MM.1S (cell line): ENCODE results near the gene ZNF142.

Experiments used
- DNase-seq: peaks from one replicate; pipeline ENCODE4 v3.0.0-alpha.2; 2015
- H2AFZ ChIP-seq: fragments of 300-600 bp; sonication (generic); 2 replicates; pipeline ENCODE4 v1.6.0; 2016; ENCODE audit warnings: antibody characterized with exemption, low read length
- H3F3A ChIP-seq: fragments of 300-600 bp; sonication (generic); 2 replicates; pipeline ENCODE4 v1.6.1; 2016; ENCODE audit warnings: mild to moderate bottlenecking, antibody characterized with exemption, low read length, moderate library complexity, mixed read lengths; ENCODE audit not compliant: insufficient read depth
- H3K27ac ChIP-seq: fragments of 300-600 bp; sonication (generic); 2 replicates; pipeline ENCODE4 v1.5.1; 2016; ENCODE audit warnings: mild to moderate bottlenecking, low read length
- H3K27me3 ChIP-seq: fragments of 300-600 bp; sonication (generic); replicated peaks from 2 replicates; pipeline ENCODE4 v1.6.0; 2016; ENCODE audit warnings: low read length; ENCODE audit not compliant: insufficient read depth
- H3K36me3 ChIP-seq: fragments of 300-600 bp; sonication (generic); replicated peaks from 2 replicates; pipeline ENCODE4 v1.6.1; 2016; ENCODE audit warnings: mild to moderate bottlenecking, low read length, mixed read lengths; ENCODE audit not compliant: insufficient read depth
- H3K4me1 ChIP-seq: fragments of 300-600 bp; sonication (generic); 2 replicates; pipeline ENCODE4 v1.6.1; 2016; ENCODE audit warnings: low read length, mixed read lengths
- H3K4me2 ChIP-seq: fragments of 300-600 bp; sonication (generic); 2 replicates; pipeline ENCODE4 v1.6.0; 2016; ENCODE audit warnings: low read depth, low read length
- H3K4me3 ChIP-seq: fragments of 300-600 bp; sonication (generic); 2 replicates; pipeline ENCODE4 v1.5.1; 2016; ENCODE audit warnings: low read length, mixed read lengths
- H3K79me2 ChIP-seq: fragments of 300-600 bp; sonication (generic); 2 replicates; pipeline ENCODE4 v1.6.1; 2016; ENCODE audit warnings: mixed run types, low read length, mixed read lengths
- H3K9ac ChIP-seq: fragments of 300-600 bp; sonication (generic); 2 replicates; pipeline ENCODE4 v1.6.1; 2016; ENCODE audit warnings: low read length, mixed read lengths
- H3K9me2 ChIP-seq: fragments of 300-600 bp; sonication (generic); replicated peaks from 2 replicates; pipeline ENCODE4 v1.6.1; 2016; ENCODE audit warnings: mild to moderate bottlenecking, low read length, mixed read lengths; ENCODE audit not compliant: insufficient read depth
- H3K9me3 ChIP-seq: fragments of 300-600 bp; sonication (generic); replicated peaks from 2 replicates; pipeline ENCODE4 v1.6.1; 2016; ENCODE audit warnings: mild to moderate bottlenecking, low read length, mixed read lengths; ENCODE audit not compliant: insufficient read depth
- H4K20me1 ChIP-seq: fragments of 300-600 bp; sonication (generic); 2 replicates; pipeline ENCODE4 v1.6.1; 2016; ENCODE audit warnings: mild to moderate bottlenecking, low read length, moderate library complexity, mixed read lengths; ENCODE audit not compliant: insufficient read depth
- EZH2 ChIP-seq: fragments of 300-600 bp; sonication (generic); optimal IDR thresholded peaks from 2 replicates; pipeline ENCODE3; 2017; ENCODE audit warnings: low read depth, mild to moderate bottlenecking, antibody characterized with exemption, low read length, mixed read lengths
- EZH2phosphoT487 ChIP-seq: fragments of 300-600 bp; sonication (generic); IDR thresholded peaks from 2 replicates; pipeline ENCODE4 v1.6.1; 2018; ENCODE audit warnings: antibody characterized with exemption, low read length
- TF ChIP-seq, protein P1 (sequence below): fragments of 300-600 bp; sonication (generic); IDR thresholded peaks from 2 replicates; pipeline ENCODE4 v1.5.1; 2016; ENCODE audit warnings: antibody characterized with exemption, low read length, mixed read lengths

ZNF142 gene

DNA sequence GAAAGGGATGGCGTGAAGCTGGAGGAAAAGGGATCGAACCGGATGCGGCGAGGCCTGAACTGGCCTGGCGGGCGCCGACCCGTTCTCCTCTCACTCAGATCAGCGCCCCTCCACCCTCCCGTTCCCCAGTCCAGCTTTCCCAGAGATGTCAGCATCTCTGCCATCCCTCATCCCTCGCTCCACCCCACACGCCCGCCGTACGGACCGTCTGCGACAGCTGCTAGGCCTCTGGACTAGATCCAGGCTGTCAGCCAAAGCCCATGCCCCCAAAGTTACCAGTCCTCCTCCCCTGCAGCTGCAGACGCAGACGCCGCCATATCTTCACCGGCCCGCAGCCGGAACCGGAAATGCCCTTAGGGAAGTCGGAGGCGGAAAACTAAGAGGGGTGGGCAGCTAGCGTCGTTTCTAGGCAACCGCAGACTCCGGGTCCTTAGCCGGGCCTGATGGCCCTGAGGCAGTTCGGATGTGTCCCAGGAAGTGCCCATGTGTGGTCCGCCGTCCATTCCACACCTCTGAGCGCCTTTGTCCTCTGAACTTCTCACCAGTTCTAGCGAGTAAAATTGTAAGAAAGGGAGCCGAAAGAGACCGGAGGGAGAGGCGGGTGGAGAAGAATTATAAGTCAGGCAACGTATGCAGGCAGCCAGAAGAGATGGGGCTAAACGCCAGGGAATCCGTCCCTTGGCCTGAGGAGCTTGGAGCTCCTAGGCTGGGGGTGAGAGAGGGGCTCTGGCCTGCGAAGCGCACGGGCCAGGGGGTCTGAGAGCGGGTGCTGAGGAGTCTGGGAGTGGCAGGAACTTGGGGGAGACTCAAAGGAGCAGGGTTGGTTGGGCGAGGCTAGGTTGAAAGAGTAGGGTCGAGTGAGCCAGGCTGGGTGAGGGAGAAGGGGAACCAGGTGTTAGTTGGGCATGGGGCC lies 12.5 kb upstream of the ZNF142 start, which contains the start of the genes RNF25 and STK36:
Gene RNF25, minus strand, starts transcription at position 349 of the 913 bp plus-strand sequence. Its CDS starts 32 bp downstream, at position 317.
Gene STK36, plus strand, starts transcription at position 433 of the 913 bp plus-strand sequence. CDS start 744 bp downstream, outside the sequence.
- Histone ChIP-seq H3F3A (no peaks in the 10 kb centered on the region), H3K4me1 (peaks cover 10% of the 10 kb centered on the region), H3K27ac (peak within 1 kb of the TSS; percentile 46; the same call in 1 of the 2 replicates), H4K20me1 (no peaks in the 10 kb centered on the region), H3K9me2 (no peaks in the 10 kb centered on the region), H3K27me3 (no peaks in the 10 kb centered on the region), H3K4me2 (peak within 1 kb of the TSS; percentile 75), H3K79me2 (peaks cover 22% of the 10 kb centered on the region), H3K9ac (peak within 1 kb of the TSS; percentile 72), H3K4me3 (peak within 1 kb of the TSS; percentile 72), H2AFZ (peak within 1 kb of the TSS; percentile 73), H3K9me3 (no peaks in the 10 kb centered on the region), H3K36me3 (no peaks in the 10 kb centered on the region)
- peak; percentile 86 for DNase-seq
- TF ChIP-seq EZH2phosphoT487 = no peak
- TF ChIP-seq, protein P1, sequence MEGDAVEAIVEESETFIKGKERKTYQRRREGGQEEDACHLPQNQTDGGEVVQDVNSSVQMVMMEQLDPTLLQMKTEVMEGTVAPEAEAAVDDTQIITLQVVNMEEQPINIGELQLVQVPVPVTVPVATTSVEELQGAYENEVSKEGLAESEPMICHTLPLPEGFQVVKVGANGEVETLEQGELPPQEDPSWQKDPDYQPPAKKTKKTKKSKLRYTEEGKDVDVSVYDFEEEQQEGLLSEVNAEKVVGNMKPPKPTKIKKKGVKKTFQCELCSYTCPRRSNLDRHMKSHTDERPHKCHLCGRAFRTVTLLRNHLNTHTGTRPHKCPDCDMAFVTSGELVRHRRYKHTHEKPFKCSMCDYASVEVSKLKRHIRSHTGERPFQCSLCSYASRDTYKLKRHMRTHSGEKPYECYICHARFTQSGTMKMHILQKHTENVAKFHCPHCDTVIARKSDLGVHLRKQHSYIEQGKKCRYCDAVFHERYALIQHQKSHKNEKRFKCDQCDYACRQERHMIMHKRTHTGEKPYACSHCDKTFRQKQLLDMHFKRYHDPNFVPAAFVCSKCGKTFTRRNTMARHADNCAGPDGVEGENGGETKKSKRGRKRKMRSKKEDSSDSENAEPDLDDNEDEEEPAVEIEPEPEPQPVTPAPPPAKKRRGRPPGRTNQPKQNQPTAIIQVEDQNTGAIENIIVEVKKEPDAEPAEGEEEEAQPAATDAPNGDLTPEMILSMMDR = no peak
- TF ChIP-seq EZH2 = no peak

DNA sequence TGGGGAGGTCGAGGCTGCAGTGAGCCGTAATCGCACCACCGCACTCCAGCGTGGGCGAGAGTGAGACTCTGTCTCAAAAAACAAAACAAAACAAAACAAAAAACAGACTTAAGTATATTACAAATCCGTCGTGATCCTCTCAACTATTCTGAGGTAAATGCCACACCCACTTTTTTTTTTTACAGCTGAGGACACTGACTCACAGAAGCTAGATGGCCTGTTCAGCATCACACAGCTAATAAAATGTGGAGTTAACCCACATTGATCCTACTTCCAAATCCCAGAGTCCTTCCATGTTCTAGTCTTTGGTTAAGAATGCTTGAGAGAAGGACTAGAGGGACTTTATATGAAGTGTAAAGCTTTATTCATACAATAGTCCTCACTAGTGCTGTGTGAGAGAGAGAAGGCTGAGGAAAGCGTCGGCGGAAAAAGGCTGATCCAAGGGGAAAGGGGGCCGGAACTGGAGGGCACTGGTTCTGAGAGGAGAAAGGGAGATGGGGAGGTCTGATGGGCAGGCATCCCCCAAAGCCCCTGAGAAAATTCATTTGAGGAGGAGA lies 11.8 kb upstream of the ZNF142 start:
- no peak for DNase-seq

GRCh38 chr2:218664653-218665052 lies 5.2 kb upstream of the ZNF142 start:
- Histone ChIP-seq H3K79me2 (peaks cover 26% of the 10 kb centered on the region), H3K9me3 (no peaks in the 10 kb centered on the region), H3K27me3 (no peaks in the 10 kb centered on the region), H3K4me1 (peaks cover 8% of the 10 kb centered on the region; the same call in 1 of the 2 replicates), H3K36me3 (0 out of 2 replicates have a peak, but pooled peaks cover 3% of the 10 kb centered on the region), H3K9me2 (no peaks in the 10 kb centered on the region), H4K20me1 (no peaks in the 10 kb centered on the region), H3K9ac (no peak overlapping the region), H3K4me2 (no peak overlapping the region), H2AFZ (no peak overlapping the region), H3K27ac (no peak overlapping the region), H3F3A (no peaks in the 10 kb centered on the region), H3K4me3 (no peak overlapping the region)
- TF ChIP-seq EZH2phosphoT487 (no peak), EZH2 (no peak)
- TF ChIP-seq, protein P1 = no peak
- DNase-seq = no peak

More for the DNA sequence above, 11.8 kb upstream of the ZNF142 start:
- peak overlapping the region; percentile 75 for H3K4me2 ChIP-seq
- peak overlapping the region; percentile 72 for H3K9ac ChIP-seq
- no peaks in the 10 kb centered on the region for H3K36me3 ChIP-seq
- H3K9me2 ChIP-seq = no peaks in the 10 kb centered on the region
- H3K4me3 ChIP-seq = peak overlapping the region; percentile 72
- TF ChIP-seq EZH2phosphoT487 (no peak), EZH2 (no peak)
- TF ChIP-seq, protein P1 = no peak
- H2AFZ ChIP-seq = peak overlapping the region; percentile 73
- no peaks in the 10 kb centered on the region for H4K20me1 ChIP-seq
- peaks cover 22% of the 10 kb centered on the region for H3K79me2 ChIP-seq
- peak overlapping the region; percentile 46; the same call in 1 of the 2 replicates for H3K27ac ChIP-seq
- peaks cover 10% of the 10 kb centered on the region for H3K4me1 ChIP-seq
- no peaks in the 10 kb centered on the region for H3K9me3 ChIP-seq
- H3K27me3 ChIP-seq = no peaks in the 10 kb centered on the region
- H3F3A ChIP-seq = no peaks in the 10 kb centered on the region
